ENCODE results near the gene ACTL7A.

Gene ACTL7A

GRCh38 chr9:108860354-108860753, 1.7 kb upstream of the ACTL7A start:
- DNase-seq: no peak
- ATAC-seq (ENCODE audit: insufficient read depth, low read depth): no peak
- H4K20me1 ChIP-seq (ENCODE audit: insufficient read depth, low read length): no peaks in the 10 kb centered on the region
- H3K27me3 ChIP-seq (ENCODE audit: insufficient read depth, low read length, poor library complexity): no peaks in the 10 kb centered on the region
- H3K4me2 ChIP-seq (ENCODE audit: insufficient read depth, low read length): no peak overlapping the region
- no peak overlapping the region for H3K27ac ChIP-seq (ENCODE audit: low read length)
- TF ChIP-seq CTCF (IDR thresholded peaks at IDR 0.05; ENCODE audit: borderline replicate concordance, extremely low read depth, low read length, poor library complexity, severe bottlenecking) (no peak), EZH2 (IDR thresholded peaks at IDR 0.05; ENCODE audit: borderline replicate concordance, low read depth, low read length, severe bottlenecking) (no peak)
- no peak overlapping the region for H3K9ac ChIP-seq (ENCODE audit: low read depth, low read length)
- H3K4me1 ChIP-seq (ENCODE audit: insufficient read depth, low read length): no peaks in the 10 kb centered on the region
- no peaks in the 10 kb centered on the region for H3K79me2 ChIP-seq (ENCODE audit: insufficient read depth, low read length)
- no peaks in the 10 kb centered on the region for H3K9me3 ChIP-seq (ENCODE audit: insufficient read depth, low read length, severe bottlenecking)
- H2AFZ ChIP-seq (ENCODE audit: low read depth, low read length): no peak overlapping the region
- no peaks in the 10 kb centered on the region for H3K36me3 ChIP-seq (ENCODE audit: insufficient read depth, low read length)
- H3K4me3 ChIP-seq (ENCODE audit: low read depth in 1 of 2, low read length in 2 of 2): no peak overlapping the region

- no peak overlapping the region for H3K27ac ChIP-seq (ENCODE audit: low read length)
- ATAC-seq (ENCODE audit: insufficient read depth, low read depth) (no peak), DNase-seq (no peak)
- H3K79me2 ChIP-seq (ENCODE audit: insufficient read depth, low read length): no peaks in the 10 kb centered on the region
- no peak overlapping the region for H2AFZ ChIP-seq (ENCODE audit: low read depth, low read length)
- H4K20me1 ChIP-seq (ENCODE audit: insufficient read depth, low read length): no peaks in the 10 kb centered on the region
- no peak overlapping the region for H3K4me3 ChIP-seq (ENCODE audit: low read depth in 1 of 2, low read length in 2 of 2)
- no peaks in the 10 kb centered on the region for H3K27me3 ChIP-seq (ENCODE audit: insufficient read depth, low read length, poor library complexity)
- TF ChIP-seq CTCF (IDR thresholded peaks at IDR 0.05; ENCODE audit: borderline replicate concordance, extremely low read depth, low read length, poor library complexity, severe bottlenecking) (no peak), EZH2 (IDR thresholded peaks at IDR 0.05; ENCODE audit: borderline replicate concordance, low read depth, low read length, severe bottlenecking) (no peak)
- H3K36me3 ChIP-seq (ENCODE audit: insufficient read depth, low read length): no peaks in the 10 kb centered on the region
- no peak overlapping the region for H3K9ac ChIP-seq (ENCODE audit: low read depth, low read length)
- H3K4me2 ChIP-seq (ENCODE audit: insufficient read depth, low read length): no peak overlapping the region
- no peaks in the 10 kb centered on the region for H3K4me1 ChIP-seq (ENCODE audit: insufficient read depth, low read length)
- no peaks in the 10 kb centered on the region for H3K9me3 ChIP-seq (ENCODE audit: insufficient read depth, low read length, severe bottlenecking)
Measured at GRCh38 chr9:108860764-108861163, 1.3 kb upstream of the ACTL7A start.

- no peaks in the 10 kb centered on the region for H3K36me3 ChIP-seq (ENCODE audit: insufficient read depth, low read length)
- no peak overlapping the region for H3K27ac ChIP-seq (ENCODE audit: low read length)
- no peaks in the 10 kb centered on the region for H4K20me1 ChIP-seq (ENCODE audit: insufficient read depth, low read length)
- H3K9ac ChIP-seq (ENCODE audit: low read depth, low read length): no peak overlapping the region
- H3K27me3 ChIP-seq (ENCODE audit: insufficient read depth, low read length, poor library complexity): no peaks in the 10 kb centered on the region
- ATAC-seq (ENCODE audit: insufficient read depth, low read depth): no peak
- DNase-seq: no peak
- no peaks in the 10 kb centered on the region for H3K4me1 ChIP-seq (ENCODE audit: insufficient read depth, low read length)
- no peak overlapping the region for H3K4me3 ChIP-seq (ENCODE audit: low read depth in 1 of 2, low read length in 2 of 2)
- H3K9me3 ChIP-seq (ENCODE audit: insufficient read depth, low read length, severe bottlenecking): no peaks in the 10 kb centered on the region
- no peak overlapping the region for H3K4me2 ChIP-seq (ENCODE audit: insufficient read depth, low read length)
- H2AFZ ChIP-seq (ENCODE audit: low read depth, low read length): no peak overlapping the region
- H3K79me2 ChIP-seq (ENCODE audit: insufficient read depth, low read length): no peaks in the 10 kb centered on the region
- no peak for TF ChIP-seq EZH2 (IDR thresholded peaks at IDR 0.05; ENCODE audit: borderline replicate concordance, low read depth, low read length, severe bottlenecking)
- no peak for TF ChIP-seq CTCF (IDR thresholded peaks at IDR 0.05; ENCODE audit: borderline replicate concordance, extremely low read depth, low read length, poor library complexity, severe bottlenecking)
Measured at GRCh38 chr9:108861464-108861863, 602 bp upstream of the ACTL7A start.

- no peak overlapping the region for H3K27ac ChIP-seq (ENCODE audit: low read length)
Measured at GRCh38 chr9:108863891-108864290, 1.8 kb downstream of the ACTL7A start.

More at GRCh38 chr9:108863891-108864290, 1.8 kb downstream of the ACTL7A start:
- no peak for ATAC-seq (ENCODE audit: insufficient read depth, low read depth)
- H3K27me3 ChIP-seq (ENCODE audit: insufficient read depth, low read length, poor library complexity): no peaks in the 10 kb centered on the region
- TF ChIP-seq CTCF (IDR thresholded peaks at IDR 0.05; ENCODE audit: borderline replicate concordance, extremely low read depth, low read length, poor library complexity, severe bottlenecking) (no peak), EZH2 (IDR thresholded peaks at IDR 0.05; ENCODE audit: borderline replicate concordance, low read depth, low read length, severe bottlenecking) (no peak)
- H3K36me3 ChIP-seq (ENCODE audit: insufficient read depth, low read length): peaks cover 4% of the 10 kb centered on the region; the same call in 1 of the 2 replicates
- no peak overlapping the region for H3K4me3 ChIP-seq (ENCODE audit: low read depth in 1 of 2, low read length in 2 of 2)
- H3K4me1 ChIP-seq (ENCODE audit: insufficient read depth, low read length): no peaks in the 10 kb centered on the region
- no peak overlapping the region for H3K9ac ChIP-seq (ENCODE audit: low read depth, low read length)
- DNase-seq: no peak
- no peaks in the 10 kb centered on the region for H3K9me3 ChIP-seq (ENCODE audit: insufficient read depth, low read length, severe bottlenecking)
- no peak overlapping the region for H2AFZ ChIP-seq (ENCODE audit: low read depth, low read length)
- H4K20me1 ChIP-seq (ENCODE audit: insufficient read depth, low read length): no peaks in the 10 kb centered on the region
- no peak overlapping the region for H3K4me2 ChIP-seq (ENCODE audit: insufficient read depth, low read length)
- H3K79me2 ChIP-seq (ENCODE audit: insufficient read depth, low read length): no peaks in the 10 kb centered on the region
